ENCODE results near the gene CMIP.
A peak's percentile ranks its signal among the peaks of the same experiment; 100 is the strongest.

CMIP gene

GRCh38 chr16:81567987-81568748 is 123.6 kb downstream of the CMIP start:
- Histone ChIP-seq H3K23ac (ENCODE audit: low read length in 2 of 2) (no peak overlapping the region), H3K14ac (ENCODE audit: low read length in 2 of 2) (peak overlapping the region in 1 of 2 experiments; percentile 20), H2BK12ac (ENCODE audit: low read length in 2 of 2) (peak overlapping the region in 1 of 2 experiments; percentile 48), H3K36me3 (ENCODE audit: control insufficient read depth in 1 of 2, insufficient read depth in 2 of 2, low read depth in 1 of 2, low read length in 2 of 2) (peaks cover 0 to 17% of the 10 kb centered on the region in 2 experiments), H3K27ac (ENCODE audit: low read length, poor library complexity, severe bottlenecking) (peak overlapping the region; percentile 22), H3K18ac (ENCODE audit: low read depth in 1 of 2, low read length in 2 of 2) (peak overlapping the region in 1 of 2 experiments; percentile 71), H3K27me3 (ENCODE audit: control insufficient read depth in 1 of 2, insufficient read depth in 1 of 2, low read length in 2 of 2) (no peaks in the 10 kb centered on the region), H2BK15ac (ENCODE audit: low read depth, poor library complexity, severe bottlenecking) (no peak overlapping the region), H2BK5ac (ENCODE audit: low read depth, low read length, poor library complexity, severe bottlenecking) (no peak overlapping the region), H4K91ac (ENCODE audit: low read length) (no peak overlapping the region), H3K4ac (ENCODE audit: low read depth in 1 of 2, low read length in 2 of 2) (no peak overlapping the region), H2BK120ac (ENCODE audit: low read depth, low read length) (no peak overlapping the region), H3K9ac (ENCODE audit: low read length) (no peak overlapping the region), H3K9me3 (ENCODE audit: control insufficient read depth, low read length) (no peaks in the 10 kb centered on the region), H2AFZ (ENCODE audit: low read depth, low read length) (no peak overlapping the region), H2AK5ac (ENCODE audit: low read length, severe bottlenecking) (peak overlapping the region; percentile 53), H3K4me1 (ENCODE audit: control insufficient read depth, insufficient read depth, low read depth, low read length) (peaks cover 16% of the 10 kb centered on the region), H3K79me1 (replicated peaks; ENCODE audit: low read length, poor library complexity, severe bottlenecking) (peaks cover 54% of the 10 kb centered on the region), H4K8ac (ENCODE audit: low read length) (no peak overlapping the region), H3K4me3 (ENCODE audit: insufficient read depth in 1 of 2, low read depth in 1 of 2, low read length in 2 of 2) (peak overlapping the region in 1 of 2 experiments; percentile 28), H3K4me2 (ENCODE audit: low read length, poor library complexity, severe bottlenecking) (peak overlapping the region; percentile 36)
- DNase-seq: peak; percentile 47
- WGBS: 77% methylated on average over 13 of the region's 13 CpGs

DNA sequence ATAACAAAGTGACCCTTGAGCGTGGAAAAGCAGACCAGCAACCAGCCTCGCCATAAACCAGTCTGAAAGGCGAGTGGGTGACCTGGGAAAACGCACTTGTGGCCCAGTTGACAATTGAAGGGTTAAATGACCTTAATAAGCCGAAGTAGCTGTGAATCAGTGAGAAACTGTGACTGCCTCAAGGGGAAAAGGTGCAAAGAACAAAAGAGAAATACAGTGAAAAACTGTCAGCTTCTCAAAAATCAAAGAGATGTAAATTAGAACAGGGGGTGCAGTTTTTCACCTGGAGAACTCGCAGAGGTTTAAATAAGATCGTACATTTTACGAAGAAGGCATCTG is 124.1 kb downstream of the CMIP start:
- H2AK5ac ChIP-seq (ENCODE audit: low read length, severe bottlenecking): no peak overlapping the region
- 86% methylated on average over 8 of the region's 8 CpGs for WGBS

GRCh38 chr16:81569361-81570034 is 124.9 kb downstream of the CMIP start:
- H2AK5ac ChIP-seq (ENCODE audit: low read length, severe bottlenecking): no peak overlapping the region
- WGBS: 86% methylated on average over 8 of the region's 11 CpGs
- no peak overlapping the region for H2BK12ac ChIP-seq (ENCODE audit: low read length in 2 of 2)

More for the DNA sequence above, 124.1 kb downstream of the CMIP start:
- Histone ChIP-seq H3K18ac (ENCODE audit: low read depth in 1 of 2, low read length in 2 of 2) (peak overlapping the region in 1 of 2 experiments; percentile 71), H3K4me1 (ENCODE audit: control insufficient read depth, insufficient read depth, low read depth, low read length) (peaks cover 16% of the 10 kb centered on the region), H3K27me3 (ENCODE audit: control insufficient read depth in 1 of 2, insufficient read depth in 1 of 2, low read length in 2 of 2) (no peaks in the 10 kb centered on the region), H3K79me1 (replicated peaks; ENCODE audit: low read length, poor library complexity, severe bottlenecking) (peaks cover 54% of the 10 kb centered on the region), H4K8ac (ENCODE audit: low read length) (no peak overlapping the region), H3K4ac (ENCODE audit: low read depth in 1 of 2, low read length in 2 of 2) (no peak overlapping the region), H3K23ac (ENCODE audit: low read length in 2 of 2) (no peak overlapping the region), H2BK5ac (ENCODE audit: low read depth, low read length, poor library complexity, severe bottlenecking) (no peak overlapping the region), H2BK15ac (ENCODE audit: low read depth, poor library complexity, severe bottlenecking) (no peak overlapping the region), H3K9me3 (ENCODE audit: control insufficient read depth, low read length) (no peaks in the 10 kb centered on the region), H2AFZ (ENCODE audit: low read depth, low read length) (no peak overlapping the region), H3K36me3 (ENCODE audit: control insufficient read depth in 1 of 2, insufficient read depth in 2 of 2, low read depth in 1 of 2, low read length in 2 of 2) (peaks cover 0 to 16% of the 10 kb centered on the region in 2 experiments), H3K14ac (ENCODE audit: low read length in 2 of 2) (no peak overlapping the region), H2BK12ac (ENCODE audit: low read length in 2 of 2) (no peak overlapping the region), H3K27ac (ENCODE audit: low read length, poor library complexity, severe bottlenecking) (peak overlapping the region; percentile 22), H3K4me2 (ENCODE audit: low read length, poor library complexity, severe bottlenecking) (no peak overlapping the region), H3K4me3 (ENCODE audit: insufficient read depth in 1 of 2, low read depth in 1 of 2, low read length in 2 of 2) (peak overlapping the region in 1 of 2 experiments; percentile 28), H3K9ac (ENCODE audit: low read length) (no peak overlapping the region), H4K91ac (ENCODE audit: low read length) (no peak overlapping the region), H2BK120ac (ENCODE audit: low read depth, low read length) (no peak overlapping the region)
- no peak for DNase-seq

GRCh38 chr16:81570151-81570846 is 125.7 kb downstream of the CMIP start:
- H4K8ac ChIP-seq (ENCODE audit: low read length): no peak overlapping the region
- H2BK12ac ChIP-seq (ENCODE audit: low read length in 2 of 2): no peak overlapping the region
- no peak overlapping the region for H2BK120ac ChIP-seq (ENCODE audit: low read depth, low read length)
- no peaks in the 10 kb centered on the region for H3K9me3 ChIP-seq (ENCODE audit: control insufficient read depth, low read length)
- 95% methylated on average over 18 of the region's 18 CpGs for WGBS
- no peak overlapping the region for H3K9ac ChIP-seq (ENCODE audit: low read length)
- peaks cover 63% of the 10 kb centered on the region for H3K79me1 ChIP-seq (replicated peaks; ENCODE audit: low read length, poor library complexity, severe bottlenecking)
- H3K23ac ChIP-seq (ENCODE audit: low read length in 2 of 2): no peak overlapping the region
- peaks cover 0 to 16% of the 10 kb centered on the region in 2 experiments for H3K36me3 ChIP-seq (ENCODE audit: control insufficient read depth in 1 of 2, insufficient read depth in 2 of 2, low read depth in 1 of 2, low read length in 2 of 2)
- no peak overlapping the region for H2BK15ac ChIP-seq (ENCODE audit: low read depth, poor library complexity, severe bottlenecking)
- H3K4me2 ChIP-seq (ENCODE audit: low read length, poor library complexity, severe bottlenecking): no peak overlapping the region
- no peak overlapping the region for H3K18ac ChIP-seq (ENCODE audit: low read depth in 1 of 2, low read length in 2 of 2)
- no peak overlapping the region for H3K4me3 ChIP-seq (ENCODE audit: insufficient read depth in 1 of 2, low read depth in 1 of 2, low read length in 2 of 2)
- H3K27ac ChIP-seq (ENCODE audit: low read length, poor library complexity, severe bottlenecking): no peak overlapping the region
- no peak overlapping the region for H3K4ac ChIP-seq (ENCODE audit: low read depth in 1 of 2, low read length in 2 of 2)
- DNase-seq: no peak
- no peak overlapping the region for H3K14ac ChIP-seq (ENCODE audit: low read length in 2 of 2)
- H2AFZ ChIP-seq (ENCODE audit: low read depth, low read length): no peak overlapping the region
- H4K91ac ChIP-seq (ENCODE audit: low read length): no peak overlapping the region
- peaks cover 20% of the 10 kb centered on the region for H3K4me1 ChIP-seq (ENCODE audit: control insufficient read depth, insufficient read depth, low read depth, low read length)
- H2BK5ac ChIP-seq (ENCODE audit: low read depth, low read length, poor library complexity, severe bottlenecking): no peak overlapping the region
- H3K27me3 ChIP-seq (ENCODE audit: control insufficient read depth in 1 of 2, insufficient read depth in 1 of 2, low read length in 2 of 2): no peaks in the 10 kb centered on the region
- no peak overlapping the region for H2AK5ac ChIP-seq (ENCODE audit: low read length, severe bottlenecking)

More at GRCh38 chr16:81569361-81570034, 124.9 kb downstream of the CMIP start:
- Histone ChIP-seq H3K4me3 (ENCODE audit: insufficient read depth in 1 of 2, low read depth in 1 of 2, low read length in 2 of 2) (no peak overlapping the region), H2BK5ac (ENCODE audit: low read depth, low read length, poor library complexity, severe bottlenecking) (no peak overlapping the region), H3K14ac (ENCODE audit: low read length in 2 of 2) (no peak overlapping the region), H2BK15ac (ENCODE audit: low read depth, poor library complexity, severe bottlenecking) (no peak overlapping the region), H4K8ac (ENCODE audit: low read length) (no peak overlapping the region), H4K91ac (ENCODE audit: low read length) (no peak overlapping the region), H3K4ac (ENCODE audit: low read depth in 1 of 2, low read length in 2 of 2) (no peak overlapping the region), H3K9me3 (ENCODE audit: control insufficient read depth, low read length) (no peaks in the 10 kb centered on the region), H3K36me3 (ENCODE audit: control insufficient read depth in 1 of 2, insufficient read depth in 2 of 2, low read depth in 1 of 2, low read length in 2 of 2) (peaks cover 0 to 16% of the 10 kb centered on the region in 2 experiments), H3K4me2 (ENCODE audit: low read length, poor library complexity, severe bottlenecking) (no peak overlapping the region), H3K4me1 (ENCODE audit: control insufficient read depth, insufficient read depth, low read depth, low read length) (peaks cover 18% of the 10 kb centered on the region), H3K23ac (ENCODE audit: low read length in 2 of 2) (no peak overlapping the region), H3K9ac (ENCODE audit: low read length) (no peak overlapping the region), H3K27ac (ENCODE audit: low read length, poor library complexity, severe bottlenecking) (no peak overlapping the region), H3K18ac (ENCODE audit: low read depth in 1 of 2, low read length in 2 of 2) (no peak overlapping the region), H3K79me1 (replicated peaks; ENCODE audit: low read length, poor library complexity, severe bottlenecking) (peaks cover 58% of the 10 kb centered on the region), H2BK120ac (ENCODE audit: low read depth, low read length) (no peak overlapping the region), H3K27me3 (ENCODE audit: control insufficient read depth in 1 of 2, insufficient read depth in 1 of 2, low read length in 2 of 2) (no peaks in the 10 kb centered on the region), H2AFZ (ENCODE audit: low read depth, low read length) (no peak overlapping the region)
- no peak for DNase-seq
